ENCODE results near the gene GJC1. TPM values are rescaled to one million over a fixed set of nuclear protein-coding genes. Genes with fewer than 3 reads are reported as not detected.

Gene GJC1
- total and polyA plus RNA-seq, 9 donors: 19.3 to 35.4 (median 24.1) TPM

GRCh38 chr17:44808156-44808555 is 21.9 kb downstream of the GJC1 start:
- DNase-seq: no peak
- Histone ChIP-seq H3K27me3 (ENCODE audit: control insufficient read depth, insufficient read depth, low read length) (no peaks in the 10 kb centered on the region), H3K27ac (ENCODE audit: low read length) (no peak overlapping the region), H3K9me3 (replicated peaks; ENCODE audit: control insufficient read depth, low read depth, low read length) (no peaks in the 10 kb centered on the region), H3K4me3 (ENCODE audit: low read length) (no peak overlapping the region), H3K36me3 (ENCODE audit: control insufficient read depth, insufficient read depth, low read length) (peaks cover 26% of the 10 kb centered on the region), H3K4me1 (ENCODE audit: control insufficient read depth, insufficient read depth, low read length) (peaks cover 8% of the 10 kb centered on the region)
- WGBS (ENCODE audit: insufficient coverage): no CpG with 5 or more reads among the region's 4 CpGs

- no peak overlapping the region for H3K27ac ChIP-seq (ENCODE audit: low read length)
- H3K27me3 ChIP-seq (ENCODE audit: control insufficient read depth, insufficient read depth, low read length): no peaks in the 10 kb centered on the region
- H3K4me3 ChIP-seq (ENCODE audit: low read length): no peak overlapping the region
- no CpG with 5 or more reads among the region's 3 CpGs for WGBS (ENCODE audit: insufficient coverage)
- peak; percentile 49 for DNase-seq
- H3K36me3 ChIP-seq (ENCODE audit: control insufficient read depth, insufficient read depth, low read length): peaks cover 27% of the 10 kb centered on the region
- no peaks in the 10 kb centered on the region for H3K9me3 ChIP-seq (replicated peaks; ENCODE audit: control insufficient read depth, low read depth, low read length)
- H3K4me1 ChIP-seq (ENCODE audit: control insufficient read depth, insufficient read depth, low read length): peaks cover 8% of the 10 kb centered on the region
Observed at GRCh38 chr17:44807817-44808155, 22.3 kb downstream of the GJC1 start.

- H3K27me3 ChIP-seq (ENCODE audit: control insufficient read depth, insufficient read depth, low read length): no peaks in the 10 kb centered on the region
- H3K4me3 ChIP-seq (ENCODE audit: low read length): no peak overlapping the region
- no peak for DNase-seq
- H3K4me1 ChIP-seq (ENCODE audit: control insufficient read depth, insufficient read depth, low read length): peaks cover 8% of the 10 kb centered on the region
- peaks cover 27% of the 10 kb centered on the region for H3K36me3 ChIP-seq (ENCODE audit: control insufficient read depth, insufficient read depth, low read length)
- no peak overlapping the region for H3K27ac ChIP-seq (ENCODE audit: low read length)
- no peaks in the 10 kb centered on the region for H3K9me3 ChIP-seq (replicated peaks; ENCODE audit: control insufficient read depth, low read depth, low read length)
- no CpG with 5 or more reads among the region's 4 CpGs for WGBS (ENCODE audit: insufficient coverage)
Observed at GRCh38 chr17:44807093-44807816, 22.8 kb downstream of the GJC1 start.

GRCh38 chr17:44804302-44805089 is 25.6 kb downstream of the GJC1 start:
- WGBS (ENCODE audit: insufficient coverage): 60% methylated on average over 6 of the region's 10 CpGs
- peak overlapping the region; percentile 9 for H3K27ac ChIP-seq (ENCODE audit: low read length)
- H3K36me3 ChIP-seq (ENCODE audit: control insufficient read depth, insufficient read depth, low read length): peaks cover 36% of the 10 kb centered on the region

GRCh38 chr17:44801880-44802279 is 28.2 kb downstream of the GJC1 start:
- Histone ChIP-seq H3K4me3 (ENCODE audit: low read length) (no peak overlapping the region), H3K27me3 (ENCODE audit: control insufficient read depth, insufficient read depth, low read length) (no peaks in the 10 kb centered on the region), H3K36me3 (ENCODE audit: control insufficient read depth, insufficient read depth, low read length) (peaks cover 46% of the 10 kb centered on the region), H3K4me1 (ENCODE audit: control insufficient read depth, insufficient read depth, low read length) (peaks cover 5% of the 10 kb centered on the region), H3K9me3 (replicated peaks; ENCODE audit: control insufficient read depth, low read depth, low read length) (no peaks in the 10 kb centered on the region), H3K27ac (ENCODE audit: low read length) (no peak overlapping the region)
- no peak for DNase-seq
- WGBS (ENCODE audit: insufficient coverage): 90% methylated on average over 2 of the region's 5 CpGs

More at GRCh38 chr17:44804302-44805089, 25.6 kb downstream of the GJC1 start:
- peaks cover 8% of the 10 kb centered on the region for H3K4me1 ChIP-seq (ENCODE audit: control insufficient read depth, insufficient read depth, low read length)
- no peaks in the 10 kb centered on the region for H3K9me3 ChIP-seq (replicated peaks; ENCODE audit: control insufficient read depth, low read depth, low read length)
- no peaks in the 10 kb centered on the region for H3K27me3 ChIP-seq (ENCODE audit: control insufficient read depth, insufficient read depth, low read length)
- peak; percentile 89 for DNase-seq
- H3K4me3 ChIP-seq (ENCODE audit: low read length): no peak overlapping the region

- peaks cover 28% of the 10 kb centered on the region for H3K4me1 ChIP-seq (ENCODE audit: control insufficient read depth, insufficient read depth, low read length)
- H3K4me3 ChIP-seq (ENCODE audit: low read length): no peak overlapping the region
- peaks cover 22% of the 10 kb centered on the region for H3K36me3 ChIP-seq (ENCODE audit: control insufficient read depth, insufficient read depth, low read length)
- no peak overlapping the region for H3K27ac ChIP-seq (ENCODE audit: low read length)
- no CpG with 5 or more reads among the region's 2 CpGs for WGBS (ENCODE audit: insufficient coverage)
- no peaks in the 10 kb centered on the region for H3K27me3 ChIP-seq (ENCODE audit: control insufficient read depth, insufficient read depth, low read length)
- no peak for DNase-seq
- H3K9me3 ChIP-seq (replicated peaks; ENCODE audit: control insufficient read depth, low read depth, low read length): no peaks in the 10 kb centered on the region
Observed at GRCh38 chr17:44798356-44798755, 31.7 kb downstream of the GJC1 start.

GRCh38 chr17:44797802-44798201 is 32.3 kb downstream of the GJC1 start:
- H3K4me3 ChIP-seq (ENCODE audit: low read length): no peak overlapping the region
- peaks cover 28% of the 10 kb centered on the region for H3K4me1 ChIP-seq (ENCODE audit: control insufficient read depth, insufficient read depth, low read length)
- DNase-seq: no peak
- H3K27ac ChIP-seq (ENCODE audit: low read length): no peak overlapping the region
- WGBS (ENCODE audit: insufficient coverage): 74% methylated on average over 6 of the region's 11 CpGs
- H3K9me3 ChIP-seq (replicated peaks; ENCODE audit: control insufficient read depth, low read depth, low read length): no peaks in the 10 kb centered on the region
- H3K36me3 ChIP-seq (ENCODE audit: control insufficient read depth, insufficient read depth, low read length): peaks cover 18% of the 10 kb centered on the region
- H3K27me3 ChIP-seq (ENCODE audit: control insufficient read depth, insufficient read depth, low read length): no peaks in the 10 kb centered on the region

- WGBS (ENCODE audit: insufficient coverage): 90% methylated on average over 2 of the region's 9 CpGs
- Histone ChIP-seq H3K9me3 (replicated peaks; ENCODE audit: control insufficient read depth, low read depth, low read length) (no peaks in the 10 kb centered on the region), H3K4me1 (ENCODE audit: control insufficient read depth, insufficient read depth, low read length) (peaks cover 28% of the 10 kb centered on the region), H3K27me3 (ENCODE audit: control insufficient read depth, insufficient read depth, low read length) (no peaks in the 10 kb centered on the region), H3K27ac (ENCODE audit: low read length) (no peak overlapping the region), H3K4me3 (ENCODE audit: low read length) (no peak overlapping the region), H3K36me3 (ENCODE audit: control insufficient read depth, insufficient read depth, low read length) (peaks cover 16% of the 10 kb centered on the region)
- no peak for DNase-seq
Observed at GRCh38 chr17:44796731-44797130, 33.4 kb downstream of the GJC1 start.

GRCh38 chr17:44795928-44796327 is 34.2 kb downstream of the GJC1 start:
- no peaks in the 10 kb centered on the region for H3K27me3 ChIP-seq (ENCODE audit: control insufficient read depth, insufficient read depth, low read length)

GRCh38 chr17:44795421-44795820 is 34.7 kb downstream of the GJC1 start:
- DNase-seq: no peak
- 46% methylated on average over 4 of the region's 9 CpGs for WGBS (ENCODE audit: insufficient coverage)
- H3K36me3 ChIP-seq (ENCODE audit: control insufficient read depth, insufficient read depth, low read length): peaks cover 13% of the 10 kb centered on the region
- no peaks in the 10 kb centered on the region for H3K9me3 ChIP-seq (replicated peaks; ENCODE audit: control insufficient read depth, low read depth, low read length)
- no peak overlapping the region for H3K4me3 ChIP-seq (ENCODE audit: low read length)
- no peaks in the 10 kb centered on the region for H3K27me3 ChIP-seq (ENCODE audit: control insufficient read depth, insufficient read depth, low read length)
- peak overlapping the region; percentile 85 for H3K27ac ChIP-seq (ENCODE audit: low read length)
- peaks cover 28% of the 10 kb centered on the region for H3K4me1 ChIP-seq (ENCODE audit: control insufficient read depth, insufficient read depth, low read length)

More at GRCh38 chr17:44795928-44796327, 34.2 kb downstream of the GJC1 start:
- Histone ChIP-seq H3K9me3 (replicated peaks; ENCODE audit: control insufficient read depth, low read depth, low read length) (no peaks in the 10 kb centered on the region), H3K36me3 (ENCODE audit: control insufficient read depth, insufficient read depth, low read length) (peaks cover 16% of the 10 kb centered on the region), H3K27ac (ENCODE audit: low read length) (peak overlapping the region; percentile 85), H3K4me3 (ENCODE audit: low read length) (no peak overlapping the region), H3K4me1 (ENCODE audit: control insufficient read depth, insufficient read depth, low read length) (peaks cover 28% of the 10 kb centered on the region)
- DNase-seq: no peak
- WGBS (ENCODE audit: insufficient coverage): 64% methylated on average over 8 of the region's 10 CpGs
